Measurements from ENCODE around the gene PARVG. TPM values are rescaled to one million over a fixed set of nuclear protein-coding genes. Genes with fewer than 3 reads are reported as not detected.

PARVG gene
- total RNA-seq, 1 donor from 2014 or later: 65.9 TPM

DNA sequence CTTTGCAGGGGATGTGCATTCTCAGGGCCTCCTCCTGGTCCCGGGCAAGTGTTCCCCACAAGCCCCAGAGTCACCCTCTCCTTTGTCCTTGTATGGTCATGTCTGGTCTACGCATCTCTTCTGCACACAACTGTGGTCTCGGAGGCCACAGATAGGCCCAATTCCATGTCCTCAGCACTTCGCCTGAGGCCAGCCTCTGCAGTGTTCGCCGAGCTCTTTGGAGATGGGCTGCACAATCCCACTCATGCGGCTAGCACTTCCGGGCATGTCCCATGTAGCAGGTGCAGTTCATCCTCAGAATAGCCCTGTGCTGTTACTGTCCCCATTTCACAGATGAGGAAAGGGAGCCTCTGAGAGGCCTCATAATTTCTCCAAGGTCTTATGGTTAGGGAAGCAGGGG, 7.6 kb downstream of the PARVG start:
- Histone ChIP-seq H3K27me3 (no peaks in the 10 kb centered on the region), H3K4me1 (peaks cover under 1% of the 10 kb centered on the region), H3K27ac (no peak overlapping the region), H3K36me3 (no peaks in the 10 kb centered on the region), H3K9me3 (no peaks in the 10 kb centered on the region), H3K4me3 (no peak overlapping the region)
- TF ChIP-seq CTCF (IDR thresholded peaks at IDR 0.05): no peak
- intact Hi-C loops (cut with DNase I): no loop called here
- ATAC-seq: no peak
- DNase-seq: peak; percentile 39

DNA sequence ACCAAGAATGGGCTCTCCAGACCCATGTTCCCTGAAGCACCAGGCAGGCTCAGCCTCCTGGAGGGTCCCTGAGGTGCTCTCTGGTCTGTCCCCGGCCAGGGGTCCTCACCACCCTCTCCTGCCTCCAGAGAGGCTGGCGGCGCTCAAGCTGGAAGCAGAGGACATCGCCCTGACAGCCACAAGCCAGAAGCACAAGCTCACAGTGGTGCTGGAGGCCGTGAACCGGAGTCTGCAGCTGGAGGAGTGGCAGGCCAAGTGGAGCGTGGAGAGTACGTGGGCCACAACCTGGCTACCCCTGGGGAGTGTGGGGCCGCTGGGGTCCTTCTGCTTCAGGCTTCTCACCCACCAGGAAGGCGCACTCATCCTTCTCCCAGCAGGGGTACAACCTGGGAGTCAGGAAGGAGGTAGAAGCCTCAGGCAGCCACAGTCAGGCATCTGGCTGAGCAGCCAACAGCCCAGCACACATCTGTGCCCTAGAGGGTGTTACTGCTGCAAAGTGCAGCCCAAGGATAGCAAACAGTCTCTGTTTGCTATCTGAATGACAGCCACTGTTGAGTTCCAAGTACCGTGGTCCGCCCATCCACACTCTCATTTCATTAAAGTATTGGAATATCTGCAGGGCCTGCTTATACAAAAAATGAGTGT, 8.4 kb downstream of the PARVG start:
- H3K4me3 ChIP-seq: no peak overlapping the region
- ATAC-seq (no peak), DNase-seq (peak; percentile 56)
- H3K4me1 ChIP-seq: no peaks in the 10 kb centered on the region
- no peak overlapping the region for H3K27ac ChIP-seq
- no peak for TF ChIP-seq CTCF (IDR thresholded peaks at IDR 0.05)
- no peaks in the 10 kb centered on the region for H3K36me3 ChIP-seq
- no peaks in the 10 kb centered on the region for H3K9me3 ChIP-seq
- intact Hi-C loops (cut with DNase I): no loop called here
- H3K27me3 ChIP-seq: no peaks in the 10 kb centered on the region

GRCh38 chr22:44190381-44190976, 9.8 kb downstream of the PARVG start:
- Histone ChIP-seq H3K36me3 (no peaks in the 10 kb centered on the region), H3K4me1 (no peaks in the 10 kb centered on the region), H3K27me3 (no peaks in the 10 kb centered on the region), H3K9me3 (no peaks in the 10 kb centered on the region), H3K27ac (no peak overlapping the region), H3K4me3 (no peak overlapping the region)
- intact Hi-C loops (cut with DNase I): no loop called here
- ATAC-seq (no peak), DNase-seq (peak; percentile 44)
- no peak for TF ChIP-seq CTCF (IDR thresholded peaks at IDR 0.05)

DNA sequence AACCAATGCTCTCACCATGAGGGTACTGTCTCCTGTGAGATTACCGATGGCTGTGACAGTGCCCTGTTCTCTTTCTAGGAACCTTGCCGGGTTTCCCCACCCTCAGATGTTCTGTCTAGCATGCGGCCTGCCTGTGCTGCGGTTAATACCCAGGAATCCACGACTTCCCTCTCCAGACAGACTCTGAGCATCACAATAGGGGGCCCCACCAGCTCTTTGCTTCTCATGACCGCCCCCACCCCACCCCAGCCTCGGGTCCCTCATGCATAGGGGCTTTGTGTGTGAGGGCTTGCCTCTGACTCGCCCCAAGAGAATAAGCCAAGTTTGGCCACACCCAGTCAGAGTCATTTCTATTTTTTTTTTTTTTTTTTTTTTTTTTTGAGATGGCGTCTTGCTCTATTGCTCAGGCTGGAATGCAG, 10.3 kb downstream of the PARVG start:
- Histone ChIP-seq H3K4me3 (no peak overlapping the region), H3K36me3 (no peaks in the 10 kb centered on the region), H3K27me3 (no peaks in the 10 kb centered on the region), H3K4me1 (no peaks in the 10 kb centered on the region), H3K27ac (no peak overlapping the region), H3K9me3 (no peaks in the 10 kb centered on the region)
- no peak for ATAC-seq
- peak; percentile 48 for DNase-seq
- no peak for TF ChIP-seq CTCF (IDR thresholded peaks at IDR 0.05)
- intact Hi-C loops (cut with DNase I): no loop called here

DNA sequence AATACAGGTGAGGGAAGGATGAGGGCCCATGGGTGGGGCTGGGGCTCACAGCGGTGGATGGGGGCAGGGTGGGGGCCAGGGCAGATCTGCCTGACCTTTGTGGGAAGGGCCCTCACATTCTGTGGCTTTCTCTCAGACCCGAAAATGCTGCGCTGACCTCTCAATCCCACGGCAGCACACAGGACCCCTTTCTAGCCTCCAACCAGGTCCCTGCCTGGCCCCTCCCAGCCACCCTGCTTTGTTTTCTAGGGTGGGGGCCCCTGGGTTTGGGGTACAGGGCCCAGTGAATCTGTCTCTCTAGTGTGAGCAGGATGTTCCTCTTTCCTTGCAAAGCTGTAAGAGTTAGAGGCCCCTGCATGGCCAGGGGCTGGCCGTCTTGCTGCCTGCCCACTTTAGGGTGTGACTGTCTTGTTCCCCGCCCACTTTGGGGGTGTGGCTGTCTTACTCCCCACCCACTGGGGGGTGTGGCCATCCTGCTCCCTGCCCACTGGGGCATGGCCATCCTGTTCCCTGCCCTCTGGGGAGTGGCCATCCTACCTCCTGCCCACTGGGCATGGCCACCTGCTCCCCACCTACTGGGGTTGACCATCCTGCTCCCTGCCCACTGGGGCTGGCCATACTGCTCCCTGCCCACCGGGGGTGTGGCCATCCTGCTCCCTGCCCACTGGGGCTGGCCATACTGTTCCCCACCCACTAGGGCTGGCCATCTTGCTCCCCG, 11.5 kb downstream of the PARVG start:
- Histone ChIP-seq H3K36me3 (no peaks in the 10 kb centered on the region), H3K9me3 (no peaks in the 10 kb centered on the region), H3K27me3 (no peaks in the 10 kb centered on the region), H3K4me1 (no peaks in the 10 kb centered on the region), H3K27ac (no peak overlapping the region), H3K4me3 (no peak overlapping the region)
- intact Hi-C loops (cut with DNase I): no loop called here
- no peak for TF ChIP-seq CTCF (IDR thresholded peaks at IDR 0.05)
- ATAC-seq: peak; percentile 81
- DNase-seq: no peak

All from upper lobe of right lung (tissue), 1 donor.